MCF 10A (cell line): ENCODE data around the gene SPIN2A. TPM values are rescaled to one million over a fixed set of nuclear protein-coding genes. Genes with fewer than 3 reads are reported as not detected.
A peak's percentile ranks its signal among the peaks of the same experiment; 100 is the strongest.
"Not testable (repeated sequence)": the region's sequence is repeated elsewhere in the genome, so short reads cannot be mapped to it uniquely, and the experiment has no call there.

Experiments
- BruUV-seq: library from RNA; stranded (reverse); fragments of 400-500 nt; replicated peaks from 2 replicates; lab custom pipeline; 2021; lab: Mats Ljungman, UMichigan
- CTCF ChIA-PET: fragments of 300-600 bp; sonication (Branson Sonifier 250); formaldehyde crosslinking; extraction: SDS; loops from one replicate; lab custom pipeline; 2021; ENCODE audit warnings: antibody characterized with exemption, inconsistent platforms; lab: Yijun Ruan, JAX
- POLR2A ChIA-PET: fragments of 300-600, 350-650 bp; sonication (Branson Sonifier 250); formaldehyde crosslinking; extraction: SDS; loops from one replicate; lab custom pipeline; 2020; ENCODE audit warnings: antibody characterized with exemption, inconsistent platforms; lab: Yijun Ruan, JAX
- DNase-seq: peaks from one replicate; pipeline ENCODE4 v3.0.0-alpha.2; 2018; ENCODE audit not compliant: unreplicated experiment
- H3K27ac Mint-ChIP-seq: one replicate; pipeline ENCODE4 v1.8.0; 2022; ENCODE audit warnings: mild to moderate bottlenecking, low read depth, mixed read lengths; ENCODE audit not compliant: unreplicated experiment
- H3K27me3 Mint-ChIP-seq: one replicate; pipeline ENCODE4 v1.8.0; 2022; ENCODE audit warnings: mixed read lengths; ENCODE audit not compliant: insufficient read depth, unreplicated experiment
- H3K36me3 Mint-ChIP-seq: one replicate; pipeline ENCODE4 v1.8.0; 2022; ENCODE audit warnings: mild to moderate bottlenecking, moderate library complexity, mixed read lengths; ENCODE audit not compliant: insufficient read depth, unreplicated experiment
- H3K4me1 Mint-ChIP-seq: one replicate; pipeline ENCODE4 v1.8.0; 2022; ENCODE audit warnings: mixed read lengths; ENCODE audit not compliant: insufficient read depth, unreplicated experiment
- H3K4me3 Mint-ChIP-seq: one replicate; pipeline ENCODE4 v1.8.0; 2022; ENCODE audit warnings: mild to moderate bottlenecking, moderate library complexity, mixed read lengths; ENCODE audit not compliant: unreplicated experiment
- H3K9me3 Mint-ChIP-seq: one replicate; pipeline ENCODE4 v1.8.0; 2022; ENCODE audit warnings: mixed read lengths; ENCODE audit not compliant: unreplicated experiment
- CTCF ChIP-seq: fragments of 200-600 bp; IDR thresholded peaks from one replicate; pipeline ENCODE4 v1.8.0; 2022; ENCODE audit warnings: antibody characterized with exemption, mild to moderate bottlenecking; ENCODE audit not compliant: unreplicated experiment
- intact Hi-C: fragments of 100-400 bp; cut with micrococcal nuclease; formaldehyde crosslinking; loops from 2 replicates; pipeline ENCODE4 v1.14.1; 2022
- total RNA-seq: library from RNA; stranded (reverse); gene quantifications from 2 replicates; pipeline ENCODE4 v1.2.3, GENCODE V29; 2022

The SPIN2A gene
- total RNA-seq, 1 experiment from 2014 or later, result 0.44 TPM

- Mint-ChIP-seq H3K9me3 (no peaks in the 10 kb centered on the region), H3K4me1 (peaks cover 6% of the 10 kb centered on the region), H3K36me3 (peaks cover 10% of the 10 kb centered on the region), H3K27me3 (peaks cover 21% of the 10 kb centered on the region), H3K4me3 (no peak overlapping the region), H3K27ac (peak overlapping the region; percentile 21)
- CTCF ChIA-PET, result interaction anchor here (0.6 kb wide), 1 partner anchor 33 kb away, joined by 3 read pairs; no protein-coding TSS in a partner anchor
- no peak for DNase-seq
- no peak for TF ChIP-seq CTCF
- no TSS peak for BruUV-seq
- POLR2A ChIA-PET, result no interaction called here
- intact Hi-C loops, result no loop called here
These were observed 304 bp upstream of the SPIN2A start for GRCh38 chrX:57137501-57137900.

- DNase-seq, CTCF ChIA-PET, H3K4me3 Mint-ChIP-seq, H3K4me1 Mint-ChIP-seq, H3K9me3 Mint-ChIP-seq, BruUV-seq, H3K27ac Mint-ChIP-seq, POLR2A ChIA-PET, intact Hi-C loops: not testable (repeated sequence)
- Mint-ChIP-seq H3K36me3 (peaks cover 12% of the 10 kb centered on the region), H3K27me3 (peaks cover 24% of the 10 kb centered on the region)
These were observed 608 bp downstream of the SPIN2A start for GRCh38 chrX:57136589-57136988.

- no peak for DNase-seq
- intact Hi-C loops, result no loop called here
- H3K4me1 Mint-ChIP-seq, result peaks cover 6% of the 10 kb centered on the region
- H3K4me3 Mint-ChIP-seq, result no peak overlapping the region
- CTCF ChIA-PET, result interaction anchor here (0.5 kb wide), 1 partner anchor 50 kb away, joined by 4 read pairs; no protein-coding TSS in a partner anchor
- peaks cover 12% of the 10 kb centered on the region for H3K36me3 Mint-ChIP-seq
- no TSS peak for BruUV-seq
- peaks cover 24% of the 10 kb centered on the region for H3K27me3 Mint-ChIP-seq
- H3K27ac Mint-ChIP-seq, result no peak overlapping the region
- POLR2A ChIA-PET, result no interaction called here
- TF ChIP-seq CTCF, result no peak
- H3K9me3 Mint-ChIP-seq, result no peaks in the 10 kb centered on the region
These were observed 1.9 kb downstream of the SPIN2A start for GRCh38 chrX:57135287-57135686.

GRCh38 chrX:57134702-57135101, 2.5 kb downstream of the SPIN2A start:
- BruUV-seq, result no TSS peak
- intact Hi-C loops, result no loop called here
- TF ChIP-seq CTCF, result no peak
- Mint-ChIP-seq H3K4me1 (peaks cover 6% of the 10 kb centered on the region), H3K4me3 (no peak overlapping the region), H3K36me3 (peaks cover 12% of the 10 kb centered on the region), H3K27me3 (peaks cover 24% of the 10 kb centered on the region), H3K27ac (no peak overlapping the region), H3K9me3 (no peaks in the 10 kb centered on the region)
- ChIA-PET CTCF (no interaction called here), POLR2A (no interaction called here)
- DNase-seq, result peak; percentile 18

GRCh38 chrX:57133706-57134105, 3.5 kb downstream of the SPIN2A start:
- intact Hi-C loops, result no loop called here
- Mint-ChIP-seq H3K9me3 (no peaks in the 10 kb centered on the region), H3K27me3 (peaks cover 24% of the 10 kb centered on the region), H3K4me1 (peaks cover 6% of the 10 kb centered on the region), H3K4me3 (no peak overlapping the region), H3K27ac (no peak overlapping the region), H3K36me3 (peaks cover 12% of the 10 kb centered on the region)
- no TSS peak for BruUV-seq
- no peak for DNase-seq
- ChIA-PET CTCF (no interaction called here), POLR2A (no interaction called here)
- no peak for TF ChIP-seq CTCF

GRCh38 chrX:57133284-57133683, 3.9 kb downstream of the SPIN2A start:
- CTCF ChIA-PET, intact Hi-C loops: not testable (repeated sequence)

More at GRCh38 chrX:57133284-57133683, 3.9 kb downstream of the SPIN2A start:
- H3K36me3 Mint-ChIP-seq, result peaks cover 12% of the 10 kb centered on the region
- POLR2A ChIA-PET, H3K4me1 Mint-ChIP-seq, H3K27ac Mint-ChIP-seq, DNase-seq, BruUV-seq, H3K9me3 Mint-ChIP-seq, H3K4me3 Mint-ChIP-seq: not testable (repeated sequence)
- peaks cover 24% of the 10 kb centered on the region for H3K27me3 Mint-ChIP-seq
